ENCODE results near the gene DPH2.

Gene DPH2

DNA sequence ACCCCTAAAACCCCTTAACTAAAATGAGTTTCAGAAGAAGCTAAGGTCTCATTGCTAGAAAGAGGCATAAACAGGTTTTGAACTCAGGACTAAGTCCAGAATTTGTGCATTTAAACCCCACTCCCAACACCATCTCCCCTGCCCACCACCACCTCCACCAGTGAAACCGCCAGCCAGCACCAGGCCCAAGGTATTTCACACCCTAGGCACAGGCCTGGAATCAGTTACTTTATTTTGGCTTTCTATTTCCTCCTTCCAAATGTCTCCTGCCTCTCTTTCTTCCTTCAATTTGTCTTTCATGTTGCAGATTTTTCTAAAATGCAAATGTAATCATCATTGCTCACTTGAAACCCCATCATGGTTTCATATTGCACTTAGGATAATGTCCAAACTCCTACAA is 24.9 kb upstream of the DPH2 start:
- no peak for DNase-seq (ENCODE audit: low read depth, low spot score)

DNA sequence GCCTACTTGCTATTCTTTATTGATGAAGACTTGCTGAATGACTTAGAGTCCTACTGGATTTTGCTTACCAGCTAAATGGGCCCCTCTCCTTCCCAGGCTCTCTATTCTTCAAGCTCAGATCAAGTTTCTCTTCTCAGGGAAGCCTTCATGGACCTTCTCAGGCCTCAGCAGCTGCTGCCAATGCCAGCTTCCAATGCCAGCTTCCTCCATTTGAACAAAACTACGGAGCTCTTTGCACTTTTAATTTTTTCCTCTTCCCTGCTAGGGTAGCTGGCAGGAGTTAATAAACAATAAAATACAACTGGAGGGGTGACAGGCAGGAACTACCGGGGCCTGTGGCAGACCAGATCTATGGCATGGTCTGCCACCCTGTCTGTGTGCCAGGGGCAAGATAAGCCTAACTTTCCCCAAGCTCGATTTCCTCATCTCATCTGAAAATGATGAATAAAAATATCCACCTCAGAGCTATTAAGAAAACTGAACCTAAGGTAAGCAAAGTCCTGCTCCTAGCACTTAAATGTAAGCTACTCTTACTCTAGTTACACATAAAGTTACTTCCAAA is 24.1 kb upstream of the DPH2 start:
- DNase-seq (ENCODE audit: low read depth, low spot score): no peak

DNA sequence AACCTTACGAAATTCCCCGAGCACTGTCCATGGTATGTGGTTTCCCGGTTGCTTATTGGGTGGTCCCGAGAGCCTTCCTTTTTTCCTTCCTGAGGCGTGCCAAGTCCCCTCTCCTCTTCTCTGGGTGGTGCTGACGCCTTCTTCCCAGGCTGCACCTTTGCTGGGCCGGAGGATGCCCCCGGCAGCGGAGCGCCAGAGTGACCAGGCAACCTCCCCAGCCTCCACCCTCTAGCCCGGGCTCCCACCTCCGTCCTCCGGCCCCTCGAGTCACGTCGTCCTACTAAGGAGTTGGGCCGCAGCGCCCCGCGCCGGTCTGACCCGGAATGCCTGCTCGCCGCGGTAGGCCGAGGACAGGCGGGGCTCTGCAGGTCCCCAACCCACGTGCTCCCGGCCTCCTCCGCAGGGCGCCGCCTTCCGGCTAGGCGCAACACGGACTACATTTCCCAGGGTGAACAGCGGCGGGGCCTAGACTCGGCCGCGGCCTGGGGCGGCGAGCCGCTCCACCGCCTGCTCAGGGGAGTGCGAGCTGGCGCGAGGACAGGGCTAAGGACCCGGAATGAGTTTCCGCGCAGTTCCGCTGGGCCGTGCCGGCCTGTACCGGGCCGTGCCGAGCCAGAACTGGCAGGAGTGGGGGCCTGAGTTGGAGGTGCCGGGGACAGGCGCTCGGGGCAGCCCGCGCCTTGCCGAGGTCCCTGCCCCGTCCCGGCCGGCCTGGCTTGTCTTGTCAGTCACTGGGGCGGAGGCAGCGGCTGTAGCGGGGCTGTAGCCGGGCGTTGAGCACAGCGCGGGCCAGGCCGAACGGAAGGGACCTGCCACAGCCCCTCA is 23.4 kb upstream of the DPH2 start, which contains the start of gene IPO13:
TSS of gene IPO13 (plus strand) at position 715 of the 825 bp plus-strand sequence. CDS start 651 bp downstream, outside the sequence.
- peak; percentile 90 for DNase-seq (ENCODE audit: low read depth, low spot score)

DNA sequence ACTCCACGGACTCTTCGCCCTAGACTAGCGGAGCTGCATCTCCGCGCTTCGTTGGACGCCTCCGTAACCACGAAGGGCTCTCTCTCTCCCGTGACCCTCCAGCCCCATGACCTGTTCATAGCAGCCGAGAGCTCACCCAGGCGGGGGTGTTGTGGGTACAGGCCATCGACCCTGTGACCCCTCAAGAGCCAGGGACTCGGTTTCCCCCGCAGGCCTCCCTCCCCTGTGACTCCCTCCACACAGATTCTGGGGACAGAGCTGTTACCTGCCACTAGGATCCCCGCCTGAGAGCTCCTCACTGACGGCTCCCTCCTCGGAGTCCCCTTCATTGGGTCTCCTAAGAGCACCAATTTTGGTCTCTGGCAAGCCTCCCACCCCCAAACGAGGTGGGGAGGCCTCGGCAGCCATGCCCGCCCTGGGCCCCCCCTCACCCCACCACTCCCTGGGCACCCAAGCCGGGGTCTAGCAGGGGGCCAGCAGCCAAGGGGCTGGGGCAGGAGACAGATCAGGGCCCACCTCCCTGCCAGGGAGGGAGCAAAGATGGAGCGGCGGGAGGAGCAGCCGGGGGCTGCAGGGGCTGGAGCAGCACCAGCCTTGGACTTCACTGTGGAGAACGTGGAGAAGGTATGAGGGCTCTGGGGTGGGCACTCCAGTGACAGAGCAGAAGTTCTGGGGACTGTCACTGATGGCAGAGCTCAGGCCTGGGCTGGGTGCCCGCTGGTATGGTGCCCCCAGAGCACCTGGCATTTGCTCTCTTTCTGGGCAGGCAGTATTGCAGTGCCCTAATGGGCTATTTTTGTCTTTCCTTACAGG is 22.5 kb upstream of the DPH2 start:
- no peak for DNase-seq (ENCODE audit: low read depth, low spot score)

DNA sequence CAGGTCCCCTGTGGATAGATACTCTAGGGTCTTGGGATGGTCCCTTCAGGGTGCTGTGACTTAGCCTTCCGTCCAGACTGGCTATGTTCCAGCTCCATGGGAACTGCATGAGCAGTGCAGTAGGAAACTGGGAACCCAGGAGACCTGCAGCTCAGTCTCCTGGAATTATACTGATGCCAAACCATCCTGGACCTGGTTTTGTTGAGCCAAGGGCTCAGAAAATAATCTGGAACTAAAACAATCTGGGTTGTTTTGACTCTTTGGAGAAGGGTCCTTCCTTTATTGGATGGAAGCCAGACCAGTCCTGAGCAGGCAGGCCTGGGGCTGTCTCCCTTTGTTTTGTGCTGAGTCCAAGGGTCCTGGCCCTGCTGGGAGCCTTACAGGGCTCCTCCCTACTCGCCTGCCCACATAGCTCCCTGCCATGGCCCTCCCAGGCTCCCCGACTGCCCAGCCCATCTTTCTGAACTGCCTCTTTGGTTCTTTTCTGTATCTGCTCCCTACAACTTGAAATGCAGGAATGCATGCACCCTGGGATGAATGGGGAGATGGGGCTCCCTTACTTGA is 21.9 kb upstream of the DPH2 start:
- DNase-seq (ENCODE audit: low read depth, low spot score): no peak

DNA sequence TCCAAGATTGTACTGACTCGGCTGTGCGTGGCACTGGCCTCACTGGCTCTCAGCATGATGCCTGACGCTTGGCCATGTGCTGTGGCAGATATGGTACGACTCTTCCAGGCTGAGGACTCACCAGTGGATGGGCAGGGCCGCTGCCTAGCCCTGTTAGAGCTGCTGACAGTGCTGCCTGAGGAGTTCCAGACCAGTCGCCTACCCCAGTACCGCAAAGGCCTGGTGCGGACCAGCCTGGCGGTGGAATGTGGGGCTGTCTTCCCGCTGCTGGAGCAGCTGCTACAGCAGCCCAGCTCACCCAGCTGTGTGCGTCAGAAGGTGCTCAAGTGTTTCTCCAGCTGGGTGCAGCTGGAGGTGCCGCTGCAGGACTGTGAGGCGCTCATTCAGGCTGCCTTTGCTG is 20.1 kb upstream of the DPH2 start:
- no peak for DNase-seq (ENCODE audit: low read depth, low spot score)

DNA sequence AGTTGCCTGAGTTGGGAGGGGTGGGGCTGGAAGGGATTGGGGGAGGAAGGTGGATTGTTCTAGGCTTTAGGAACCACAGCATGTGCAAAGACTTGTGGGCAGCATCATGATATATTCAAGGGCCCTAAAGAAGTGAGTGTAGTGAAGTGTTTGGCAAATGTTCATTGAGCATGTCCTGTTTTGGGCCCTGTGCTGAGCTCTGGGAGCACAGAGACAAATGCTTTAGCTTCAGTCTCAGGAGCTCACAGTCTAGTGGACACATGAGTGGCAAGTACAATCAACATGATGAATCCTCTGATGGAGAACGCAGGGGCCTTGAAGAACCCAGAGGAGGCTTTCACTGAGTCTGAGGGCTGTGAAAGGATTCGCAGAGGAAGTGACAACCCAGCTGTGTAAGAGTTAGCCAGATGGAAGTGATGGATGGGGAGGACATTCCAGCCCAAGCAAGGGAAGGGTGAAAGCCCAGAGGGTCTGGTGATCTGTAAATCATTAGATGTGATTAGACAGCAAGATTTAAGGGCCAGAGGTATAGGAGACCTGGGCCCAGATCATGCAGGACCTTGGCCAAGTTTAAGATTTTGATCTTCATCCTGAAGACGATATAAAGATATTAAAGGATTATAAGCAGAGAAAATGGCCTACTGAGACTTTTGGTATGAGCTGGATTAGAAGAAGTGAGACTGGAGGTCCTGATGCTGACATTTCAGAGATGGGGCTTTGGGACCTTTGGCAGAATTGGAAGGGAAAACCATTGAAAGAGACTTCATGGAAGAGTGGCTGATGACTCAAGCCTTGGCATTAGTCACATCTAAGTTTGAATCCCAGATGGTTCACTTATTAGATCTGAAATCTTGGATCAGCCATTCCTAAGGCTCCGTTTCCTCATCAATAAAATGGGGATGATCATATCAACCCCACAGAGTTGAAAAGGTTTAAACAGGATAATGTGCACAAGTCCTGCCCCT is 18.5 kb upstream of the DPH2 start:
- DNase-seq (ENCODE audit: low read depth, low spot score): no peak

DNA sequence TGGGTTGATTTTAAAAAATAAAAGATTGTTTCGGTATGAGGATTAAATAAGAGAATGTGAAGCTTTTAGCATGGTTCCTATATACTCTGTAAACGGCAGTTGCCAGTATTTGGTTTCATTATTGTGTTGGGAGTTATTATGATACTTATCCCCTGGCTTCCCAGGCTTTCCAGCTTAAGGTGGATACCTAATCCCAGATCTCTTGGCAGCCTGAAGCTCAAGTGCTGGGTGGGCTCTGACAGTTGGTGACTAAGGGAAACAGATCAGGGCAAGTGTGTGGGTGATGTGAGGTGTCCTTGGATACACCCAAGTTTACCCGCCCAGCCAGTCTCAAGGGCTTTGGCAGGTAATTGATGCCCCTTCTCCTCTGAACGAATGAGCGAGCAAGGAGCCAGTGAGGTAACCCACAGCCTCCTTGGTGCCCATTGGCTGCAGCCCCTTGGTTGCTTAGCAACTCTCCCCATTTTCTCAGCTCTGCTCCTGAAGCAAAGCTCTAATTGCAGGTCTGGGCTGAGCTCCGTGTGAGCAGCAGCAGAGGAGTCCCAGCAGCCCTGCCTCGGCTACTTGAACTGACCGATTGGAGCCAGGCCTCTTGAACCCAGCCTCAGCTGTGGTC is 17.0 kb upstream of the DPH2 start:
- DNase-seq (ENCODE audit: low read depth, low spot score): no peak

DNA sequence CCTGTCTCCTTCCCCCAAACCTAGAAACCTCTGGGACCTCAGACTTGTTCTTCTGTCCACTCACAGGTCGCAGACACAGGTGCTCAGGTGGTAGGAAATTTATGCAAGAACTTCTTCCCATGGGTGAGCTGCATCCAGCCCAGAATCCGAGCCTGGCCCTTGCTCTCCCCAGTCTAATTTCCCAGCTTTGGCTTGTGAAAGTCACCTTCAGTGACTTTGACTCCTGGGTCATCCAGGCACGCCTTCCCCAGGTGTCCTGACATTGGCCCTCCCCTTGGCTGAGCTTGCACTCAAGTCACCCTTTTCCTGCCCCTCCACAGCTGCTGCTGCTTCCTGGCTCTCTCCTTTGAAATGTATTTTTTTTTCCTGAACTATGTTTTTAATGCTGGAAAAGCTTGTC is 16.4 kb upstream of the DPH2 start:
- no peak for DNase-seq (ENCODE audit: low read depth, low spot score)

DNA sequence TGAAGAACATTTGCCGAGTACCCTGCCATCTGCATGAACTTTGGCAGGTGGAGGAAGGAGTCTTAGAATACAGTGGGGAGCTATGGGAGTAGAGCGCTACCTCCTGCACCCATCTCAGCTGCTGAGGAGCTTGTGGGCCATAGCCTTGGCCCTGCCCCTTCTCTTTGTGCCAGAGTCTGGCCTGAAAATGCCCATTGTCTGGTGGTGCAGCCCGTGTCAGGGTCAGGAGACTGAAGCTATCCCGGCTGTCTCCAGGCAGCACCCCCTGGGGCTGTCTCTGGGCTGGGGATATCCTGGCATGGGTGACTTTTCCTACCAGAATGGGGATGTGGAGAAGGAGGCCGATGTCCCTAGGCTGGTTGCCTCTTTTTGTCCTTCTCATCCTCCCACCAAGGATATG is 15.8 kb upstream of the DPH2 start:
- no peak for DNase-seq (ENCODE audit: low read depth, low spot score)

DNA sequence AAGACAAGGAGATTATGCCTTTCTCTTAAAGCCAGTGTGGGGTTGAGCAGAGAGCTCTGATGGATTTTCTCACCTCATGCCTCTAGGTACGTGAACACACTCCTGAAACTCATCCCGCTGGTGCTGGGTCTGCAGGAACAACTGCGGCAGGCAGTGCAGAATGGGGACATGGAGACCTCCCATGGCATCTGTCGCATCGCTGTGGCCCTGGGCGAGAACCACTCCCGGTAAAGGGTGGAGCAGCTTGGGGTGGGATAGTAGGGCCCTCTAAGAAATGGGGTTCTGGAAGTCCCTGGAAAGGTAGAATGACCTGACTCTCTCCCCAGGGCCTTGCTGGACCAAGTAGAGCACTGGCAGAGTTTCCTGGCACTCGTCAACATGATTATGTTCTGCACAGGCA is 13.6 kb upstream of the DPH2 start:
- DNase-seq (ENCODE audit: low read depth, low spot score): no peak

DNA sequence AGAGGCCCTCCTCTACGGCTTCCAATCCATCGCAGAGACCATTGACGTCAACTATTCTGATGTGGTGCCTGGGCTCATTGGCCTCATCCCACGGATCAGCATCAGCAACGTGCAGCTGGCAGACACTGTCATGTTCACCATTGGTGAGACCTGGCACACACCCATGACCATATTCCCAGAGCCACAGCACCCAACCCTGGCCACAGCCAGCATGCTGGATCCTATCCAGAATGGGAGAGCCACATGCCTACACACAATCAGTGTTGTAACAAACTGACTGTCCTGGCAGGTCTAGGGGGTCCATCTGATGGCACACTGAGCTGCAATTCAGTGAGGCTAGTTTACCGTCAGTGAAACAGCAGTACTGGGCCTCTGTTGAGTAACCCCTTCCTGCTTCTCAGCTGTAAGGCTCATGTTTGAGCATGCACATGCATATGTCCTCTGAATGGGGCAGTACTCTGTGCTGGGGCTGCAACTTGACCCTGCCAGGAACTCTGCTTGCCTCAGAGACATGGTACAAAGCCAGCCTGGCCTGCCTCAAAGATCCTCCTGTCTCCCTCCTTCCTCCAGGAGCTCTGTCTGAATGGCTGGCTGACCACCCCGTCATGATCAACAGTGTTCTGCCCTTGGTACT is 12.3 kb upstream of the DPH2 start:
- DNase-seq (ENCODE audit: low read depth, low spot score): no peak

DNA sequence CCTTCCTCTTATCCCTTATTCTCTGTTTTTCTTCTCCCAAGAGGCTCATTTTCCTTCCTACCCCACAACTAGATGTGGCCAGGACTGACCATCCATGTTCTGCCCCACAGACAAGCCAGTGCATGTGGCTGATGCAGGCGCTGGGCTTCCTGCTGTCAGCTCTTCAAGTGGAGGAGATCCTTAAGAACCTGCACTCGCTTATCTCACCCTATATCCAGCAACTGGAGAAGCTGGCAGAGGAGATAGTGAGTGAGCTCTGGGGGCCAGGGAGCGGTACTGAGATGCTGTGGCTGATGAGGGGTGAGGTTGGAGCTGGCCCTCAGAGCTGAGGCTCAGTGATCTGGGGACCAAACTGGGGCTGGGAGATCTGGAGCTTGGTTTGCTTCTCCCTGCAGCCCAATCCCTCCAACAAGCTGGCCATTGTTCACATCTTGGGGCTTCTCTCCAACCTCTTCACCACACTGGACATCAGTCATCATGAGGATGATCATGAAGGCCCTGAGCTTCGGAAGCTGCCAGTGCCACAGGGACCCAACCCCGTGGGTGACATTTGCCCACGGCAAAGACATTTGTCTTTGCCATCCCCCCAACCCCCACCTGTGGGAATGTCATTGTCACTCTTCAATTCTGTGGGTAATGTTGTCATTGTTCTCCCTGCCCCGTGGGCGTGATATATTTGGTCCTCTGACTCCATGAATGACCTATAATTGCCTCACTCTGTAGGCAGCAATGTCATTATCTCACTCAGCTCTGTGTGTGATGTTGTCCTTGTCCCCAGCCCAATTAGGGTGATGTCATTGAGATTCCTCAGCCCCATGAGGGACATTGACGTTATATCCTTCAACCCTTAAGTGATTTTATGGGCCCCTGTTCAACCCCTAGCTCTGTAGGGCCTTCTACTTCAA is 11.2 kb upstream of the DPH2 start:
- no peak for DNase-seq (ENCODE audit: low read depth, low spot score)

DNA sequence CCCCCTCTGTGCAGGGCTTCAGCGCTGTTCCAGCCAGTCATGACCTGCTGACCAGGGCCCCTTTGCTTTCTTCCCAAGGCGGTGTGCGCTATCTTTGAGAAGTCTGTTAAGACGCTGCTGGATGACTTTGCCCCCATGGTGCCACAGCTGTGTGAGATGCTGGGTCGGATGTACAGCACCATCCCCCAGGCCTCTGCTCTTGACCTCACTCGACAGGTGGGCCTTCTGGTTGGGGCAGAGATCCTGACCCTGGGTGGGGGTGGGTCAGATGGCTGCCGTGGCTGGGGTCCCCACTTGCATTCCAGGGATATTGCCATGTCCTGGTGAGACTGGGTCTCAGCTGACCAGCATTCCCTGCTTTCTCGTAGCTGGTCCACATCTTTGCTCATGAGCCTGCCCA is 9.0 kb upstream of the DPH2 start:
- DNase-seq (ENCODE audit: low read depth, low spot score): no peak

DNA sequence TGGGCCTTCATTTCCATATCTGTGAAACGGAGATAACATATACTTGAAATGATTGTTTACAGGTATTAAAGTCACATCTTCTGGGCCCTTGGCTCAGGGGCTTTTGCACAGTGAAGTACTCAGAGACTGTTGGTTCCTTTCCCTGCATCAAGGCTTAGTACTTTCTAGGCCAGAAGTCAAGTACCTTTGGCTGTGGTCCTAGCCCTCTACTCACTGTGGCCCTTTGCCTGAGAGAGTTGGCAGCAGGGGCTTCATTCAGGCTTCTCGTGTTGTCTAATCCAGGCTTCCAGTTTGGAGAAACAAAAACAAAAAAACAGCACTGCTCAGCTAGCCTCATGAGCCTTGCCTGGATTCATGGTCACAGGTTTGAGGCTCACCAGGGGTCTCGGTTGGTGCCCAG is 8.1 kb upstream of the DPH2 start:
- DNase-seq (ENCODE audit: low read depth, low spot score): no peak

DNA sequence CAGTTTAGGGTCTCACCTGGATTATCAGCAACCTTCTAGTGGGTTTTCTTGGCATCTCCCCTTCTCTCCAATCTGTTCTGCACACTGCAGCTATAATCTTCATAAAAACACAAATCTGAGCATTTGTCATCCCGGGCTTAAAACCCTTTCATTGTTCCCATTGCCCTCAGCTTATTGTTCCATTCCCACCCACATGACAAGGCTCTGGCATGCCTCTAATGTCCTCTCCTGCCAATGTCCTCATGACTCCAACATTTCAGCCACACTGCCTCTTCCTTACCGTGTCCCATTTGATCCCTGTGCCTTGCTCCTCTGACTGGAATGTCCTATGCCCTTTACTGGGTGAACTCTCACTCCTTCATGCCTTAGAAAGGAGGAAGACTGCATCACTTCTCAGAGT is 7.5 kb upstream of the DPH2 start:
- DNase-seq (ENCODE audit: low read depth, low spot score): no peak

DNA sequence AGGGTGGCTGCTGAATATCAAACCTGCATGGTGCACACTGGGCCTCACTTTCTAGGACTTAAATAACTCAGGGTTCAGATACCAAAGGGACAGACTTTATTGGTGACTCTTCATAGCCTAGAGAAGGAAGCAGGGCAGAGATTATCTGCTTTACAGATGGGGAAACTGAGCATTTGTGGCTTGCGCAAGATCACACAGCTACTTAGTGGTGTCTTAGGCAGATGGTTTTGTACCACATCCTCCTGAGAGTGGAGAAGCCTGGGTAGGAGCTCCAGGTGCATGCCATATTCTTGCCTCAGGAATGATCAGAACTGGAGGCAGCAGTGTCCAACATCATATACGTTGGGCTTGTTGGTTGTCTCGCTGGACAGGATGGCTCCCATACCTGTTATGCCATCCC is 6.8 kb upstream of the DPH2 start:
- DNase-seq (ENCODE audit: low read depth, low spot score): no peak

DNA sequence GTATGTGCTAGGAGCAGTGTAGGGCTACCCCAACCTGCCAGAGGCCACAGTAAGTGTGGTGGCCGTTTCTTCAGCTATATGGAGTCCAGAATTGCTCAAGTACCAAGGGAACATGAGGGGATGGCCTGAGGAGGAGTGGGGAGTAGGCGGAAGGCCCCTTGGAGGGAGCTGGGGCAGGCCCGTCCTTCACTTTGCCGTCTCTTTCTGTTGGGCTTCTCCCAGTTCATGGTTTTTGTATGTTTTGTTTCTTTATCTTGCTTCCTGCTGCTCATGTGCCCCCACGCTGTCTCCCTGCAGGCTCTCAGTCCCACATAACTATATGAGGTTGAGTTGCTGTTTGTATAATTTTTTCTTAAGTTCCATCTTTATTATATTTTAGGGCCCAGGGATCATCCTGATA is 5.9 kb upstream of the DPH2 start:
- no peak for DNase-seq (ENCODE audit: low read depth, low spot score)

DNA sequence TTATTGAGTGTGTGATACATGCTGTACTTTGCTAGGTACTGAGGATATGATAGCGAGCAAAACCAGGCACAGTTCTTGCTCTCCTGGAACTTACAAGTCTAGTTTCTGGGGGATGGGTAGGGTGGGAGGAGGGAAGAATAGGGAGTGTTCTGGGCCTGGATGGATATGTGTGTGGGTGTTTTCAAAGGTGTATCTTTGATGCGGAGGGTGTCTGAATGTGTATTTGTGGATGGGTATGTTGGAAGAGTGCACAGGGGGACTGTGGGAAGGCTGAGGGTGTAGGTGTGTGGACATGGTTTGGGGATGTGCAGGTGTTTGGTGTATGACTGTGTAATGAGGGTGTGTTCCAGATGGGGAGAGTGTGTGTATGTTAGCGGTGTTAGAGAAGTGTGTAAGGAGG is 4.5 kb upstream of the DPH2 start:
- no peak for DNase-seq (ENCODE audit: low read depth, low spot score)

Measured in iPS DF 19.7 (cell line).